GM18867 (cell line): ENCODE data around the gene A2M.

Experiments
- ATAC-seq: cut with Tn5 transposase; IDR thresholded peaks from one replicate; pipeline ENCODE4 v1.9.1; 2021; ENCODE audit warnings: mild to moderate bottlenecking, moderate library complexity; ENCODE audit not compliant: unreplicated experiment

Gene A2M

GRCh38 chr12:9074484-9075137 lies 41.1 kb downstream of the A2M start:
- ATAC-seq = no peak

GRCh38 chr12:9073076-9073475 lies 42.6 kb downstream of the A2M start:
- ATAC-seq = no peak

- no peak for ATAC-seq
Observed at GRCh38 chr12:9072481-9073038, 43.2 kb downstream of the A2M start.

GRCh38 chr12:9071969-9072368 lies 43.8 kb downstream of the A2M start:
- no peak for ATAC-seq

GRCh38 chr12:9071518-9071917 lies 44.2 kb downstream of the A2M start:
- no peak for ATAC-seq

- no peak for ATAC-seq
Observed at GRCh38 chr12:9070351-9070750, 45.4 kb downstream of the A2M start.

GRCh38 chr12:9068600-9068999 lies 47.1 kb downstream of the A2M start:
- no peak for ATAC-seq

GRCh38 chr12:9068086-9068485 lies 47.6 kb downstream of the A2M start:
- no peak for ATAC-seq

- ATAC-seq = no peak
Observed at GRCh38 chr12:9066755-9067423, 48.8 kb downstream of the A2M start.

- ATAC-seq = no peak
Observed at GRCh38 chr12:9066183-9066623, 49.5 kb downstream of the A2M start.

- no peak for ATAC-seq
Observed at GRCh38 chr12:9065607-9065856, 50.2 kb downstream of the A2M start.

GRCh38 chr12:9064815-9065606 lies 50.7 kb downstream of the A2M start:
- peak; percentile 17 for ATAC-seq

GRCh38 chr12:9064201-9064814 lies 51.4 kb downstream of the A2M start:
- ATAC-seq = peak; percentile 65

- ATAC-seq = no peak
Observed at GRCh38 chr12:9052610-9053009, 63.1 kb downstream of the A2M start.

GRCh38 chr12:9051158-9051550 lies 64.6 kb downstream of the A2M start:
- ATAC-seq = no peak

- ATAC-seq = no peak
Observed at GRCh38 chr12:9050521-9051157, 65.1 kb downstream of the A2M start.

GRCh38 chr12:9049520-9050133 lies 66.1 kb downstream of the A2M start:
- no peak for ATAC-seq

- ATAC-seq = no peak
Observed at GRCh38 chr12:9048930-9049329, 66.8 kb downstream of the A2M start.

- ATAC-seq = no peak
Observed at GRCh38 chr12:9047105-9047504, 68.6 kb downstream of the A2M start.

GRCh38 chr12:9043766-9044165 lies 72.0 kb downstream of the A2M start:
- ATAC-seq = no peak

GRCh38 chr12:9041321-9041720 lies 74.4 kb downstream of the A2M start:
- ATAC-seq = no peak
